Breast epithelium (tissue), 3 donors: ENCODE results near the gene IL21R.

Source experiments
- CTCF ChIP-seq, 3 donors: fragments of 450-650 bp; IDR thresholded peaks; one replicate each; pipeline ENCODE4 v1.5.1; 2016 to 2017; ENCODE audit warnings: antibody characterized with exemption in 3 of 3, mild to moderate bottlenecking in 3 of 3, moderate library complexity in 3 of 3
- POLR2A ChIP-seq: fragments of 450-650 bp; IDR thresholded peaks from one replicate; pipeline ENCODE4 v1.6.1; 2016; ENCODE audit warnings: antibody characterized with exemption, mild to moderate bottlenecking, moderate library complexity

GRCh38 chr16:27363797-27364196, 38.2 kb upstream of the IL21R start:
- TF ChIP-seq CTCF (IDR thresholded peaks at IDR 0.05) (no peak), POLR2A (no peak)
